Activated CD4-positive, alpha-beta T cell treated with anti-CD3 and anti-CD28 coated beads, Interleukin-10, Interleukin-2, amounts not matched to agents 100 ng/mL and 50 ng/mL, durations not matched to agents 16 hours and 8 hours (primary cell): Measurements from ENCODE around the gene PRPF38B.

Experiments used
- DNase-seq: peaks from one replicate; pipeline ENCODE4 v3.0.0-alpha.2; 2020

Gene PRPF38B

DNA sequence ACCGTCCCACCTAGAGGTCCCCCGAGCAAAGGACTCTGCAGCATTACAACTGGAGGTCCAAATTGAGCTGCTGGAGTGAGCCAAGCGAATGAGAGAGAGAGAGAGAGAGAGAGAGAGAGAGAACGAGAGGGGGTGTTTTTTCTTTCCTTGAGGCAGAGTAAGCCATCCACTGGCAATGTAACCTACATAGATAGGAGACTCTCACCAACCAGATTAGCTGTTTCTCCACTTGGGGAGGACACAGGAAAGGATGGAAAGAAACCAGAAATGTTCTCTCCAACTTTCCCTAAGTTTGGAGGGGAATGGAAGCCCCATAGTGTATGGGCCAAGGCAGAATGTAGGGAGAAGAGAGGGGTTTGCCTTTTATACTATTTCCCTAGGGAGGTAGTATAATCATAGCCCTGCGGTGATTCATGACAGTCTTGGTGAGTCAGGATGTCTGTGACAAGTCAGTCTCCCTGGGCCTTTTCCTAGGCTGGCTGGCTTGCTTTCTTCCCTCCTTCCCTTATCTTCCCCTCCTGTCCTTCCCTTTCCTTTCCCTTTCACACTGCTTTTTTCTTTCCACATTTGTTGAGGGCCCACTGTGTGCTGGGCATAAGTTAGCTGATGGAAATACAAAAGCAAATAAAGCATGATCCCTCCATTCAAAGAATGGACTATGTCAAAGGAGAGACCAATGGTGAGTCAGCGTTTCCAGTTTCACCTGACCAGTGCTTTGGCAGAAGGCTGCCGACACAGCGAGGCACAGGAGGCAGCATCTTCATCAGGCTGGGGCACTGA, 27.7 kb downstream of the PRPF38B start:
- no peak for DNase-seq

DNA sequence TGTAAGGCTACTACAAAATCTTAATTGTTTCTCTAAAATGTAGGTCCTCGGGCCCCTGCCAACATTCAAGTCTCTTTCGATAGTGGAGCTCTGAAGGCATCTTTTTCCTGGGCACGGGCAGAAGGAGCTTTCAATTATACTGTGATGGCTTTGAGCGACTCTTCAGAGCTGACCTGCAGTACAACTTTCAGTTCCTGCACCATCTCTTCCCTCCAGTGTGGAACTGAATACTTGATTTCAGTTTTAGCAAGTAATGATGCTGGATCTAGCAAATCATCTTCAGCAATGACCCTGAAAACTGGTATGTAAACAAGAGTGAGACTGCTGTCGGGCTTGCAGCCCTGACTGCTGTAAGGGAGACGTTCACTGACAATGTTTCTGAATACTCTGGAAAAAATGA, 30.2 kb downstream of the PRPF38B start:
- no peak for DNase-seq

DNA sequence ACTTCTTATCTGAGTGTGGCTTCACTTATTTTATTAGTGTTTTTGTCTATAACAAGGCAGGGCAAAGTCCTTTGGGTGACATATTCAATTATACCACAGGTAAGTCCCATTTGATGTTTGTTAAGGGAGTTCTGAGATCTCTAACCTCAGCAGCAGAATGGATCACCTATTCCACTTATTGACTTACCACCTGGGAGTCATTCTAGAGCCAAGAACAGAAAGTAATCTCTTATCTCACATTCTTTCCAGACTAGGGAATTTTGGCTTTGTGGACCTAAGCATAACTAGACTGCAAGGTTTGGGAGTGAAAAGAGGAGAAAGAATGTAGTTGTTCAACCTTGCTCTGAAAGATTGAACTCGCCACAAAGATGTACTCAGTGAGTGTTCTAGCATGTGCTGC, 33.8 kb downstream of the PRPF38B start:
- DNase-seq = no peak

DNA sequence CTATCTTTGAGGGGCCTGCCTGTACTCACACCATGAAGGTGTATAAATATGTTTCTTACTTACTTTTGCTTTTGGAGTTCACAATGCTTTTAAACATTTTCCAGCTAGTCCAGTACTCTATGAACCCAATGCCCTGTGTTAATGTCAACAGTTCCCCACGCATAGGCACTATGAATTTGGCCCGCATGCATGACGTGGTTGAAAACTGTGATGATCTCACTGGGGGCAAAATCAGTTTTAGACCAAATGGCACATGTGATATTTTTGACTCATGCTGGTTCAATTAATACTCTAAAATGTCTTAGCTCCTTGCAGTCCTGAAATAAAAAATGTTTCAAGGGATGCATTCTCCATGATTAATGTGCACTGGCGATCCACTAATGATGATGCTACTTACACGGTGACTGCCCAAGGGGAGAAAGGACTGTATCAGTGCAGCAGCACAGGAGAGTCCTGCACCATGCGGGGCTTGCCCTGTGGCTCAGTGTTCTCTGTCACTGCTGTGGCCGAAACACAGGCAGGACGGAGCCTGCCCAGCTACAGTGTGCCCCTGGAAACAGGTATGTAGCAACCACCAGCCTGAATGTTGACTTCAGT, 36.3 kb downstream of the PRPF38B start:
- no peak for DNase-seq

DNA sequence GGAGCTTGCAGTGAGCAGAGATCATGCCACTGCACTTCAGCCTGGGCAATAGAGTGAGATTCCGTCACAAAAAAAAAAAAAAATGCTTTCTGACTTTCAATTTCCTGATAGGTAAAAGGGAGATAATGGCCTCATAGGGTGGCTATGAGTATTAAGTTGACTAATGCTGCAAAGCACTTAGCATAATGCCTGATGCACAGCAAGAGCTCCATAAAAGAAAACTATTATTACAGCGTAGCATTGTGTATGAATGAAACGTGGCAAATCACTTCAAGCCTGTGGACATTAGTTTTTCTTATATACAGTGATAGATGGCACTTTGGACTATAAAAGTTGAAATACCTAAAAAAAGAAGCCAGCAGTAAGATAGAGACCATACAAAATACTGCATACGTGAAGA, 37.4 kb downstream of the PRPF38B start:
- no peak for DNase-seq

DNA sequence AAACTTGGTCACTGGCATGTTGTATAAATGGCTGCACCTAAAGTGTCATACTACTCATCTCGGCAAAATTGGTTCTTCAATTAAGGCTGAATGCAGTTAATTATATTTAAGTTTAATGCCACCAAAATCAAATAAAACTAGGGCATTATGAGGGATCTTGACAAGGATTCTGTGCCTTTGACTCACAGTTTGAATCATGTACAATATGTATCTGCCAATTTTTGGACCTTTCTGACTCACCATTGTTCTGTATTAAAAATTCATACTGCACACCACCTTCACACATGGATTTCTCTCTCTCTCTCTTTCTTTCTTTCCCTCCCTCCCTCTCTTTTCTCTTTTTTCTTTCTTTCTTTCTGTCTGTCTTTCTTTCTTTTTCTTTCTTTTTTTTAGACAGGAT, 40.3 kb downstream of the PRPF38B start:
- no peak for DNase-seq

DNA sequence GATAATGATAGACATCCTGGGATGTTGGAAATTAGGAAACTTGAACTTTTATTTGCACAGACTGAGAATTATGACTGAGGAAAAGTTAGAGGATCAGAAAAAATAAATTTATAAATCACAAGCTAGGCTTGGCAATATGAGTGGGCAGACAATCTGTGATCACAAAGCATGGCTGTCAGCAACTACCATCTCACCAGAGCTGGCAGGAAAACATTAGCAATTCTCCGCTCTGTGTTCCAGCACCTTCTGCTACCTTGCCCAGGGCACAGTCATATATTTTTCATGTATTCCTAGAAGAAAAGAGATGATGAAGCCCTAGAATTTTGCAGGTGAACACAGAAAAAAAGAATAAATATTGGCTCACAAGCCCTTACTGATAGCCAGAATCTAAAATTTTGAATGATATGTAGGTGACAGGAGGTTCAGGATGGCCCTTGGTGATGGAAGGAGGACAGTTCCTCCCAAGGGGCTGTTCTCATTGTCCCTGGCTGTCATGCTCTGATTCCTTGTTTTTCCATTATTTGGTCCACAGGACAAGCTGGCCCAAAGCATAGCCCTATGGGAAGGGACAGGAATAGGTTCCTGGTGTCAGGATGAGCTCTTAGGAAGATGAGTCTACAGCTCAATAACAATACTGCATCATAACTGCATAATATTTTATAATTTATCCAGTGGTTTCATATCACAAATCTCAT, 42.2 kb downstream of the PRPF38B start:
- DNase-seq = no peak

DNA sequence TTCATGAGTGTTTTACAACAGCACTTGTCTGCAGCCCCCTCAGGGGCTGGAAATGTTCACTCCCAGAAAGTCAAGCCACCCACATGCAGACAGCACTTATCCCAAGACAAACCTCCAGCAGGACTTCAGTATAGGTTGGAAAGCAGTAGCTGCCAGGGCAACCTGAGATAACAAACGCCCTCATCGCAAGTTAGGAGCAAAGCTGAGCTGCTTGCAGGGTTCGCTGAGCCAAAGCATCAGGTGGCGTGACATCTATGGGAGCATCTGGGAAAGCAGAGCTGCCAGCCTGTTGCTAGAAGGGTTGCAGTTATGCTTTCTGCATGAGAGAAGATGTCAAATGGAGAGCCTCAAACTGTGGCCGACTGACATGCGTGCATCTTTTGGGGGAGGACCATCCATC, 50.1 kb downstream of the PRPF38B start:
- no peak for DNase-seq

DNA sequence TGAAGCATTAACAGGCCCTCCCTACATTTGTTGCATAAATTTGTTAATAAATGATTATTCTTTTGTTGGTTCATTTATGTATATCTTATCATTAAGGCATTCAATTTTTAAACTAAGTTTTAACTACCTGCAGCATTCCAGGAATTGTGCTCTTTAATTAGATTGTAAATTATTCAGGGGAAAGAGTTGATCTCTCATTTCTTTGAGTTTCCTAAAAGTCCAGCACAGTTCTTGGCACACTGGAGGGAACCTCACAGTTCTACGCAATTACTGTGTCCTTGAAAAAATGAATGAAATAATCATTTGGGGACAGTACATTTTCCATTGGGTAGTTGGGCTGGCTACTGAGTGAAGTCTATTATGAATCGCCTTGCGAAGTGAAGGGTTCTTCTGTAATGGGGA, 53.9 kb downstream of the PRPF38B start:
- DNase-seq = no peak

DNA sequence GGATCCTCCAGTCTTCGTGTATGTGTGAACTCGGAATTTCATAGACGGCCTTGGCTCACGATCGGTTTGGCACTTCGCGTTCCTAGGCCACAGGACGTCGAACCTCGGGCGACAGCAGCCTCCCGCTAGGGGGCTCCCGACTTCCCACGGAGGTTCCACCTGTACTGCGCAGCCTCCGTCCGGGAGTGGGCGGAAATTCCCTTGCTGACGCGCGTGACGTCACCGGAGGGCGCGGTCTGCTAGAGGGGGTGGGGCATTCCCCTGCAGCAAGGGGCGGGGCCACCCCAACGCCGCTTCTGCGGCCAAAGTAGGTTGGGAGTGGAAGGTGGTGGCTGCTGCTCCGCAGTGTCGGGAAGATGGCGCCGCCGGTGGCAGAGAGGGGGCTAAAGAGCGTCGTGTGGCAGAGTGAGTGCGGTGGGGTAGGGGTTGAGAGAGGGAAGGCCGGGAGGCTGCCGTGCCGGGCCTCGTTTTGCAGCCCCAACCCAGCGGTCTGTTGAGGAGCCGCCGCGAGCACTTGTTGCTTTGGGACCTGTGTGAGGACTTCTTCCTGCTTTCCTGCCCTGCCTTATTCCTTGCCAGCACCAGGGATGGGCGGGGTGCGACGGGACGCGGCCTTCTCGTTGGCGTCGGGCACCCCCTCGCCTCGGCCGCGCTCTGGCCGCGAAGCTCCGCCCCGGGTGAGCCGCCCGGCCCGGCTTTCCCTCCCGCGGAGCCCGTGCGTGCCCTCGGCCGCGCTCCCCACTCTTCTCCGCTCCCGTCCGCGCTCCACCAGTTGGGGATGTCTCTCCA, 54.5 kb downstream of the PRPF38B start, which contains the start of gene STXBP3:
Gene STXBP3 (plus strand): TSS at position 293 of the 789 bp plus-strand sequence. CDS start 64 bp downstream, at position 357.
- DNase-seq = peak; percentile 100

DNA sequence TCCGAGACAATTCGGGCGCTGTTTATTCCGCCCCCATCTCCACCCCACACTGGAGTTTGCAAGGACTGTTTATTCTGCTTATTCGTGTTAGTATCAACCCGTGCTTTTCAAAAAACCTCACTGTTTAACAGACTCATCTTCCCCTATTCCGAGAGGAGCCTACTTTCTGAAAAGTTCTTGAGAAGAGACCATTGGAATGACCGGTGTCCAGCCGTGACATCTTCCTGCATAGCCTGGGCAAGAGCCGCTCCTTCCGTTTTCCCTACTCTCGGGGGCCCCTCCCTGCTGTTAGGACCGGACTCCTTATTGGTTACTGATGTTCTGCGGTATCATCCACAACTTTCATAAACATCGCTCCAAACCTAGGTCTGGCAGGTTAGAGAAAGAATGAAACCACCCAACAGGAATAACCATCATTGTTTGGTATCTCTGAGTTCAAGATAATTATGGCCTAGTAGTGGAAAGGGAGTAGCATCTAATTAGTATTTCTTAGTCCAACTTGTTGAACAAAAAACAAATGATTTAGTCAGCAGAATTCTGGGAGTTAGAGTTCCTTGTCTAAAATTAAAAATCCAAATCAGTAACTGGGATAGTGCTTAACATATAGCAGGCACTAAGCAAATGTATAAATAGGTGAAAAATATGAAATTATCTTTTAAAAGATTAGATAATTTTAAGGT, 55.2 kb downstream of the PRPF38B start:
- DNase-seq = peak; percentile 71

DNA sequence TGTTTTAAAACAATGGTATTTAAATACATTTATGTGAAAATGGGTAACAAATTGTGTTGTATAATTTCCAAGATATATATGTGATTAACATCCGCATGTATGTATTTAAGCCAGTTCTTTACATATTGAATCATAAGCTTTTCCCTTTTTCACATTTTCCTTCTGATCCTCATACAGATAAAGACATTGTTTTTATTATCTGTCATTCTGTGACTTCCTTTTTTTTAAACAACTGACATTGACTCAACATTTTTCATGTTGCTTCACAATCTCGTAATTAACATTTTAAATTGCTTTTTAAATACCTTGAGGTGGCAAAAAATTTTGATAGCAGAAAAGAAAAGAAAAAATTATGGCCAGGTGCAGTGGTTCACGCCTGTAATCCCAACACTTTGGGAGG, 55.8 kb downstream of the PRPF38B start:
- DNase-seq = no peak

DNA sequence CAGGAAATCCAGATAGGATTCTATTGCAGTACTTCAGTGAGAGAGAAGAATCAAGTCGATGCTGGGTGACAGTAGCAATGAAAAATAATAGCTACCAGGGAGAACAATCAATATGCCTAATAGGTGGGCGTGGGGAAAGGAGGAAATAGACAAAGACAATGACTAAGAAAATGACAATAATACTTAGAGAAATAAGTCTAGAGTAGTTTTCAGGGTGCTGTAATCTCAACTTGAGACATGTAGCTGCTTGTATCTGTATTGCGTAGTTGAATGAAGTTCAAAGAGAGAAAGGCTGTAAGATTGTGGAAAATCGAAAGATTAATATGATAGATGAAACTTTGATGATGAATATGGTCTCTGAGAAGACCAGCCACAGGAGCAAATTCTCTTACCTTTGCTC, 57.0 kb downstream of the PRPF38B start:
- no peak for DNase-seq

DNA sequence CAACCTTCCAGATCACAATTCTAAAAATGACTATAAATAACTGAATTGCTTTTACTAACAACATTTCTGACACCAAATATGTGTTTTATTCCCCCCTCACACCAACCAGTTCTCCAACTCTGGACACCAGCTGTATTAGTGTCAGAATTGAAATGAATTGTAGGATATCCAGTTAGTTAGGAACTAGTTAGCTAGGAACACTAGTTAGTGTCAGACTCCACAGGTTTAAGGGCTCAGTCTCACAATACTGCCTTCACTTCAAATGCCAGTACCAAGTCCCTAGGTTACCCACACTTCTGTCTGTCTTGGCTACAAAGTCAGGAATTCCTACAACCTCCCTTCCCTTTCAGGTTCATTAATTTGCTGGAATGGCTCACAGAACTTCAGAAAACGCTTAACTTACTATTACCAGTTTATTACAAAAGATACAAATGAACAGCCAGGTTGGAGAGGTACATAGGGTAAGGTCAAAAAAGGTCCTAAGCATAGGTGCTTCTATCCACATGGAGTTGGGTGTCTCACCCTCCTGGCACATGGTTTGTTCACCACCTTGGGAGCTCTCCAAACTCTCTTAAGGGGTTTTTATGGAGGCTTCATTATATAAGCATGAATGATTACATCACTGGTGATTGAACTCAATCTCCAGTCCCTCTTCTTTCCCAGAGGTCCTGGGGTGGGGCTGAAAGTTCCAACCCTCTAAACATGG, 58.5 kb downstream of the PRPF38B start:
- no peak for DNase-seq
